Measurements from ENCODE around the gene LCA5L.
"Not testable (repeated sequence)": the region's sequence is repeated elsewhere in the genome, so short reads cannot be mapped to it uniquely, and the experiment has no call there.

The LCA5L gene

GRCh38 chr21:39386899-39387298, 58.7 kb downstream of the LCA5L start:
- DNase-seq: no peak
- no peaks in the 10 kb centered on the region for H3K27me3 Mint-ChIP-seq
- peaks cover 20% of the 10 kb centered on the region for H3K36me3 Mint-ChIP-seq (ENCODE audit: low read depth)
- H3K4me1 Mint-ChIP-seq (ENCODE audit: low read depth): peaks cover 44% of the 10 kb centered on the region
- peak overlapping the region; percentile 84 for H3K4me3 Mint-ChIP-seq
- peak overlapping the region; percentile 95 for H3K27ac Mint-ChIP-seq
- no peaks in the 10 kb centered on the region for H3K9me3 Mint-ChIP-seq

GRCh38 chr21:39386194-39386593, 59.4 kb downstream of the LCA5L start:
- peak; percentile 40 for DNase-seq
- Mint-ChIP-seq H3K4me3 (peak overlapping the region; percentile 68), H3K36me3 (ENCODE audit: low read depth) (peaks cover 13% of the 10 kb centered on the region), H3K27ac (peak overlapping the region; percentile 85), H3K4me1 (ENCODE audit: low read depth) (peaks cover 48% of the 10 kb centered on the region), H3K27me3 (no peaks in the 10 kb centered on the region), H3K9me3 (no peaks in the 10 kb centered on the region)

- peak; percentile 69 for DNase-seq
- H3K4me1 Mint-ChIP-seq (ENCODE audit: low read depth): peaks cover 52% of the 10 kb centered on the region
- no peaks in the 10 kb centered on the region for H3K27me3 Mint-ChIP-seq
- peak overlapping the region; percentile 68 for H3K4me3 Mint-ChIP-seq
- H3K27ac Mint-ChIP-seq: peak overlapping the region; percentile 85
- no peaks in the 10 kb centered on the region for H3K9me3 Mint-ChIP-seq
- H3K36me3 Mint-ChIP-seq (ENCODE audit: low read depth): peaks cover 8% of the 10 kb centered on the region
Measured at GRCh38 chr21:39385299-39386145, 60.1 kb downstream of the LCA5L start.

GRCh38 chr21:39384674-39385298, 60.8 kb downstream of the LCA5L start:
- DNase-seq: no peak
- H3K27ac Mint-ChIP-seq: peak overlapping the region; percentile 74
- H3K4me1 Mint-ChIP-seq (ENCODE audit: low read depth): peaks cover 54% of the 10 kb centered on the region
- no peaks in the 10 kb centered on the region for H3K27me3 Mint-ChIP-seq
- H3K4me3 Mint-ChIP-seq: no peak overlapping the region
- no peaks in the 10 kb centered on the region for H3K9me3 Mint-ChIP-seq
- H3K36me3 Mint-ChIP-seq (ENCODE audit: low read depth): peaks cover 7% of the 10 kb centered on the region

GRCh38 chr21:39382096-39382495, 63.5 kb downstream of the LCA5L start:
- peak overlapping the region; percentile 1 for H3K27ac Mint-ChIP-seq
- H3K9me3 Mint-ChIP-seq: not testable (repeated sequence)
- H3K4me3 Mint-ChIP-seq: peak overlapping the region; percentile 0

GRCh38 chr21:39381009-39381408, 64.6 kb downstream of the LCA5L start:
- H3K4me3 Mint-ChIP-seq: peak overlapping the region; percentile 93
- no peak for DNase-seq
- H3K36me3 Mint-ChIP-seq (ENCODE audit: low read depth): peaks cover 4% of the 10 kb centered on the region
- peaks cover 29% of the 10 kb centered on the region for H3K4me1 Mint-ChIP-seq (ENCODE audit: low read depth)
- peak overlapping the region; percentile 92 for H3K27ac Mint-ChIP-seq
- no peaks in the 10 kb centered on the region for H3K9me3 Mint-ChIP-seq
- no peaks in the 10 kb centered on the region for H3K27me3 Mint-ChIP-seq

More at GRCh38 chr21:39382096-39382495, 63.5 kb downstream of the LCA5L start:
- DNase-seq; H3K36me3 Mint-ChIP-seq (ENCODE audit: low read depth); H3K27me3 Mint-ChIP-seq: not testable (repeated sequence)
- H3K4me1 Mint-ChIP-seq (ENCODE audit: low read depth): peaks cover 37% of the 10 kb centered on the region

GRCh38 chr21:39379986-39380891, 65.3 kb downstream of the LCA5L start:
- peaks cover 4% of the 10 kb centered on the region for H3K36me3 Mint-ChIP-seq (ENCODE audit: low read depth)
- H3K27ac Mint-ChIP-seq: peak overlapping the region; percentile 92
- H3K9me3 Mint-ChIP-seq: no peaks in the 10 kb centered on the region
- DNase-seq: peak; percentile 91
- peak overlapping the region; percentile 93 for H3K4me3 Mint-ChIP-seq
- H3K4me1 Mint-ChIP-seq (ENCODE audit: low read depth): peaks cover 24% of the 10 kb centered on the region
- no peaks in the 10 kb centered on the region for H3K27me3 Mint-ChIP-seq

- no peaks in the 10 kb centered on the region for H3K9me3 Mint-ChIP-seq
- DNase-seq: no peak
- H3K4me1 Mint-ChIP-seq (ENCODE audit: low read depth): peaks cover 14% of the 10 kb centered on the region
- H3K36me3 Mint-ChIP-seq (ENCODE audit: low read depth): peaks cover 4% of the 10 kb centered on the region
- H3K4me3 Mint-ChIP-seq: no peak overlapping the region
- no peak overlapping the region for H3K27ac Mint-ChIP-seq
- H3K27me3 Mint-ChIP-seq: no peaks in the 10 kb centered on the region
Measured at GRCh38 chr21:39377444-39378050, 68.0 kb downstream of the LCA5L start.

GRCh38 chr21:39375446-39375845, 70.1 kb downstream of the LCA5L start:
- Mint-ChIP-seq H3K27ac (no peak overlapping the region), H3K27me3 (no peaks in the 10 kb centered on the region), H3K9me3 (no peaks in the 10 kb centered on the region), H3K4me1 (ENCODE audit: low read depth) (peaks cover 2% of the 10 kb centered on the region), H3K36me3 (ENCODE audit: low read depth) (peaks cover 2% of the 10 kb centered on the region), H3K4me3 (no peak overlapping the region)
- no peak for DNase-seq

GRCh38 chr21:39374046-39374445, 71.5 kb downstream of the LCA5L start:
- Mint-ChIP-seq H3K36me3 (ENCODE audit: low read depth) (no peaks in the 10 kb centered on the region), H3K4me3 (no peak overlapping the region), H3K9me3 (no peaks in the 10 kb centered on the region), H3K4me1 (ENCODE audit: low read depth) (no peaks in the 10 kb centered on the region), H3K27me3 (no peaks in the 10 kb centered on the region), H3K27ac (no peak overlapping the region)
- no peak for DNase-seq

- Mint-ChIP-seq H3K4me3 (no peak overlapping the region), H3K9me3 (no peaks in the 10 kb centered on the region), H3K4me1 (ENCODE audit: low read depth) (no peaks in the 10 kb centered on the region), H3K27me3 (no peaks in the 10 kb centered on the region), H3K36me3 (ENCODE audit: low read depth) (no peaks in the 10 kb centered on the region), H3K27ac (no peak overlapping the region)
- DNase-seq: no peak
Measured at GRCh38 chr21:39373634-39374033, 71.9 kb downstream of the LCA5L start.

GRCh38 chr21:39369896-39370288, 75.7 kb downstream of the LCA5L start:
- not testable (repeated sequence) for DNase-seq; H3K27ac Mint-ChIP-seq; H3K27me3 Mint-ChIP-seq; H3K36me3 Mint-ChIP-seq (ENCODE audit: low read depth); H3K4me1 Mint-ChIP-seq (ENCODE audit: low read depth); H3K9me3 Mint-ChIP-seq; H3K4me3 Mint-ChIP-seq

GRCh38 chr21:39367783-39368182, 77.8 kb downstream of the LCA5L start:
- no peak overlapping the region for H3K27ac Mint-ChIP-seq
- H3K9me3 Mint-ChIP-seq: no peaks in the 10 kb centered on the region
- no peak overlapping the region for H3K4me3 Mint-ChIP-seq
- H3K4me1 Mint-ChIP-seq (ENCODE audit: low read depth): no peaks in the 10 kb centered on the region
- H3K27me3 Mint-ChIP-seq: no peaks in the 10 kb centered on the region
- H3K36me3 Mint-ChIP-seq (ENCODE audit: low read depth): no peaks in the 10 kb centered on the region
- DNase-seq: no peak

GRCh38 chr21:39366563-39366962, 79.0 kb downstream of the LCA5L start:
- Mint-ChIP-seq H3K27ac (no peak overlapping the region), H3K9me3 (no peaks in the 10 kb centered on the region), H3K36me3 (ENCODE audit: low read depth) (no peaks in the 10 kb centered on the region), H3K27me3 (no peaks in the 10 kb centered on the region), H3K4me3 (no peak overlapping the region), H3K4me1 (ENCODE audit: low read depth) (no peaks in the 10 kb centered on the region)
- no peak for DNase-seq
